Dedifferentiated amniotic fluid mesenchymal stem cell (primary cell): ENCODE results near the gene CLCN1.
A peak's percentile ranks its signal among the peaks of the same experiment; 100 is the strongest.

Source experiments
- DNase-seq: peaks from one replicate; pipeline ENCODE4 v3.0.0-alpha.2; 2016; ENCODE audit errors: extremely low spot score

CLCN1 gene

DNA sequence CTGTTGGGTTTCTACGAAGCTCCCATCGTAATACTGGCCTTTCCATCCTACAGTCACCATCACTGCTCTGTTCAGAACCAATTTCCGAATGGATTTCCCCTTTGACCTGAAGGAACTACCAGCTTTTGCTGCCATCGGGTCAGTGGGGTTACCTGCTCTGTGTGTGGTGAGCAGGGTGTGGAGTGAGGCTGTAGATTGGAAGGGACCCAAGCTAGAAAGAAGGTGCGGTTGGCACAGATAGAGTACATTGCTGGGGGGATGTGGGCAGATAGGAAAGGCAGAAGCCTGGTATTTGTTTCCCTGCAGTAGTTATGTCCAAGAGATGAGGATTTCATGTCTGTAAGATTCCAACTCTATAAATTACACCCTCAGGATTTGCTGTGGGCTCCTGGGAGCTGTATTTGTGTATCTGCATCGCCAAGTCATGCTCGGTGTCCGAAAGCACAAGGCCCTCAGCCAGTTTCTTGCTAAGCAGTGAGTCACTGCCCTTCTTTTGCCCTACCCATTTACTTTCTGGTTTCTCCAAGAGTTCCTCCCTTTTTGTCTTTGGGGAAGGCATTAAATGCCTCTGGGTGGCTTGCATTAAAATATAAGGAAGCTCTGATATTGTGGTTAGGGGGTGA is 15.4 kb downstream of the CLCN1 start:
- DNase-seq: peak; percentile 87

DNA sequence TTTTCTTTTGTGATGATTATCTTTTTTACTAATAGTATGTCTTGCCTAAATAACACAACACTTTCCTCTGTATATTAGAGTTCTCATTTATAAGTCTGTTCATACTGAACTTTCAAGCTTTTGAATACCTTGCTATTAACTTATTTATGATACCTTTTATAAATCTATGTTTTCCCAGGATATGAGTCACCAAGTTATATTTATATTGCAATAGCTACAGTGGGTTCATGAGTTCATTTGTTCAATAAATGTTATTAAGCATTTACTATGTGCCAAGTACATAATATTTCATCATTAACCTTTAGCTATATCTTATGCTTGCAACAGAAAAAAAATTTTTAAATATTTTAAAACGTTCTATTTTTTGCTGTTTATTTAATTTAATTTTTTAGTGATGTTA is 18.3 kb downstream of the CLCN1 start:
- DNase-seq: no peak

GRCh38 chr7:143337216-143337615 is 21.3 kb downstream of the CLCN1 start:
- no peak for DNase-seq

DNA sequence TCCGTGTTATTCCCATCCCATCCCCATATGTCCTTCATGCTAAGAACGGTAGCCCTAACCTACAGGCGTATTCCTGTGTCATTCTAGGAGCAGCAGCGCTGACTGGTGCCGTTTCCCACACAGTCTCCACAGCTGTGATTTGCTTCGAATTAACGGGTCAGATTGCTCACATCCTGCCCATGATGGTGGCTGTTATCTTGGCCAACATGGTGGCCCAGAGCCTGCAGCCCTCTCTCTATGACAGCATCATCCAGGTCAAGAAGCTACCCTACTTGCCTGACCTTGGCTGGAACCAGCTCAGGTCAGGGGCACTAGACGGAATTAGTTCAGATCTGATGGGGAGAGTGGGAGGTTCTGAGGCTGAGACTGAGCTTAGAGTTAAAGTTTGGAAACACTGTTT is 25.9 kb downstream of the CLCN1 start:
- no peak for DNase-seq

DNA sequence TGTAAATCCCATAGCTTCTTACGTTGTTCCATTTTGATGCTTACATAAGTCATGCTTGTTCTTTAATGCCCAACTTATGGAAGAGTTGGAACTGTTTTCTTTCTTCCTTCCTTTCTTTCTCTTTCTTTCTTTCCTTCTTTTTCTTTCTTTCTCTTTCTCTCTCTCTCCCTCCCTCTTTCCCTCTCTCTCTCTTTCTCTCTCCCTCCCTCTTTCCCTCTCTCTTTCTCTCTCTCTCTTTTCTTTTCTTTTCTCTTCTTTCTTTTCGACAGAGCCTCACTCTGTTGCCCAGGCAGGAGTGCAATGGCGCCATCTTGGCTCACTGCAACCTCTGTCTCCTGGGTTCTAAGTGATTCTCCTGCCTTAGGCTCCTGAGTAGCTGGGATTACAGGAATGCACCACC is 27.7 kb downstream of the CLCN1 start:
- DNase-seq: no peak

DNA sequence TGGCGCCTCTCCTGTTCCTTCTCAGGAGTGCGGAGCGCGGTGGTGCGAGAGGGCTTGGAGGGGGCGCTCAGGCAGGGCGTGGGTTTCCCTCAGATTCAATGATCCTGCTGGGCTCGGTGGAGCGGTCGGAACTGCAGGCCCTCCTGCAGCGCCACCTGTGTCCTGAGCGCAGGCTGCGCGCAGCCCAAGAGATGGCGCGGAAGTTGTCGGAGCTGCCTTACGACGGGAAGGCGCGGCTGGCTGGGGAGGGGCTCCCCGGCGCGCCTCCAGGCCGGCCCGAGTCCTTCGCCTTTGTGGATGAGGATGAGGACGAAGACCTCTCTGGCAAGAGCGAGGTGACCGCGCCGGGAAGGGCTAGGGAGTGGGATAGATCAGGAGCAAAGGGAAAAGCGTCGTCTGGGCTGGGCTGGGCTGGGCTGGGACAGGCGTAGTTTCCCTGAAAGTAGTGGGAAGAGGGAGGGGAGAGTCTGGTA is 29.6 kb downstream of the CLCN1 start:
- no peak for DNase-seq

GRCh38 chr7:143346018-143346417 is 30.1 kb downstream of the CLCN1 start:
- no peak for DNase-seq

- DNase-seq: no peak
Observed at GRCh38 chr7:143347950-143348349, 32.0 kb downstream of the CLCN1 start.

- DNase-seq: no peak
Observed at GRCh38 chr7:143351060-143351459, 35.1 kb downstream of the CLCN1 start.

GRCh38 chr7:143351574-143351973 is 35.7 kb downstream of the CLCN1 start:
- no peak for DNase-seq

- no peak for DNase-seq
Observed at GRCh38 chr7:143352531-143353002, 36.7 kb downstream of the CLCN1 start.

DNA sequence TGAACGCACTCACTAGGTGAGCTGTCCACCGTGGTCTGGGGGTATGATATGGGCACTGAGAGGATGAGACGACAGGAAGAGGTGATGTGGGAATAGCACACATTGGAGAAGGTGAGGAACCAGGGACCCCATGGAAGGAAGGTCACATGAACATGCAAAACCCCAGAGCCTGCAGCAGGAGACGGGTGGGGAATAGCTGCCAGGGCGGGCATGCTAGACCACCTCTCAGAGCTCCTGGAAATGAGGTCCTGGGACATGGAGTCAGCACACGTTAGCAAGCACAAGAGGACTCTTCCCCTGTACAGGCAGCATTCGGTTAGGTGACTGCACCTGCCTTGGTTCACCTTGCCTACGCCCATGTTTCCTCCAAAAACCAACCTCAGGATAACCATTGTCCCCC is 38.5 kb downstream of the CLCN1 start:
- DNase-seq: no peak

- DNase-seq: no peak
Observed at GRCh38 chr7:143354965-143355364, 39.1 kb downstream of the CLCN1 start.

GRCh38 chr7:143355450-143356385 is 39.8 kb downstream of the CLCN1 start:
- no peak for DNase-seq

- DNase-seq: no peak
Observed at GRCh38 chr7:143356414-143357050, 40.6 kb downstream of the CLCN1 start.

- DNase-seq: no peak
Observed at GRCh38 chr7:143358626-143359025, 42.7 kb downstream of the CLCN1 start.

DNA sequence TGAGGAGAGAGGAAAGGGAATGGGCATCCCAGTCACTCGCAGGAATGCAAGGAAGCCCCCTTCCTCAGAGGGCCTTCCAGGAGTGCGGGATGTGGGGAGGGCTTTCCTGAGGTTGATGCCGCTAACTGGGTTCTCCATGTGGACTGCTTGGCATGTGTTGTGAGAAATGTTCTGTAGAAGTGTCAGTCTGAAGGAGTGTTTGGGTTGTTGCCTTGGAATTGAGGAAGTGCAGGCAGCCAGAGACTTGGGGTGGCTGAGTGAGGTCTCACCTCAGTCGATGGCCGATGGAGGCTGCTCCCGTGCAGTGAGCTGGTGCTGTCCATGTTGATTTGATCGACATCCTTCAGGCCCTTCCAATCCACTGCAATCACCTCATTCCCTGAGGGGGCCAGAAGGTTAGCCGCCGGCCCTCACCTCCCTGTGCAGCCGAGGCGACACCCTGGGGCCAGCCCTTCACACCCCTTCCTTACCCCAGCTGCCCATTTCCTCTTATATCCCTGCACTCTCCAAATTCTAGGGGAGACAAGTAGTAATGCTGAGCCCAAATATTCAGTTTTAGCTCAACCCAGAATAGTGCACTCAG is 44.0 kb downstream of the CLCN1 start:
- no peak for DNase-seq

DNA sequence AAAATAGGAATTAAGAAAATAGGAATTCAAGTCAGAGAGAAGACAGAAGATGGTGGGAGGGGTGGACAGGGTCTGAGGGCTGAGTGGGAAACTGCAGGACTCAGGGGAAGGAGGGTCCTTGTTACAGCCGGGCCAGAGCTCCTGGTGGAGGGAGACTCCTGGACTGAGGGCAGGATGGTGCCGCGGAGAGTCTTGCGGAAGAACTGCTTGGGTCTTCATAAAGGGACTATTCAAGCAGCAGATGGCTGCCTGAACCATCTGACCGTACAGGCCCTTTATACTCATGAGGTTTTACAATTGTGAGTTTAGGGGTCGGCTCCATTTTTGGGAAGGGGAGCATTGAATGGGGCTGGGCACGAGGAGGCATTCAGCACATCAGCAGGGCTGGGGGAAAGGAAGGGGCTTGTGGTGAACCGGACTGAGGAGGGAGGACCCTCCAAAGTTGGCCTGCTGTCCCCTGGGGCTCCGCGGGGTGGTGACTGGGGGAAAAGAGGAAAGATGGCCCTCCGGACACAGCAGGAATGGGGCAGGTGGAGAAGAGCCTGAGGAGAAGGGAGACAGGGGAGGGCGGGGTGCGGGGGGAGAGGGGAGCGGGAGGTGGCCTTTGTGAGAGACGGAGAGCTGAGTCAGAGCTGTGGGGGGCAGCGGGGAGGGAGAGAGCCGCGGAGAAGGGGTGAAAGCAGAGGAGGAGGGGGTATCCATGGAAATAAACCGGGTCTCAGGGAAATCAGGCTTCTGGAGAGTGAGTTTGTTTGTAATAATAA is 45.1 kb downstream of the CLCN1 start:
- no peak for DNase-seq

GRCh38 chr7:143361552-143362130 is 45.7 kb downstream of the CLCN1 start:
- no peak for DNase-seq

- DNase-seq: no peak
Observed at GRCh38 chr7:143362131-143363015, 46.5 kb downstream of the CLCN1 start, which contains the start of gene FAM131B. Gene FAM131B, minus strand, starts transcription at chr7:143362713. Its CDS starts 110 bp downstream, at chr7:143362603.
